GM12878 (cell line): Measurements from ENCODE around the gene PTPRU. TPM values are rescaled to one million over a fixed set of nuclear protein-coding genes. Genes with fewer than 3 reads are reported as not detected.

Source experiments
- ATAC-seq: fragments of 200-7000 bp; cut with Tn5 transposase; 3 replicates; pipeline ENCODE4 v1.9.1; 2020; ENCODE audit warnings: mild to moderate bottlenecking, moderate library complexity
- BruUV-seq: library from RNA; stranded (reverse); fragments of 400-500 nt; replicated peaks from 2 replicates; lab custom pipeline; 2021; lab: Mats Ljungman, UMichigan
- CTCF ChIA-PET: fragments of 300-600 bp; sonication (Branson Sonifier 250); formaldehyde crosslinking; extraction: SDS; loops from one replicate; lab custom pipeline; 2021; ENCODE audit warnings: inconsistent platforms; lab: Yijun Ruan, JAX
- POLR2A ChIA-PET: fragments of 350-600 bp; formaldehyde crosslinking; extraction: SDS; loops from one replicate; lab custom pipeline; 2021; ENCODE audit warnings: inconsistent platforms; lab: Charles Lee
- RAD21 ChIA-PET: fragments of 300-600 bp; sonication (Branson Sonifier 250); formaldehyde crosslinking; loops from one replicate; lab custom pipeline; 2023; ENCODE audit warnings: antibody characterized with exemption; ENCODE audit not compliant: unreplicated experiment; lab: Charles Lee
- SMC1A ChIA-PET: fragments of 300-600 bp; sonication (Branson Sonifier 250); formaldehyde crosslinking; loops from one replicate; lab custom pipeline; 2023; ENCODE audit not compliant: unreplicated experiment, uncharacterized antibody; lab: Charles Lee
- DNase-seq: peaks from one replicate; pipeline ENCODE4 v3.0.0-alpha.2; 2011; ENCODE audit warnings: low read depth, low spot score
- FAIRE-seq: peaks from 3 replicates; lab custom pipeline; 2011; peaks lifted over from hg19 to GRCh38; lab: Jason Lieb, UNC
- H2AFZ ChIP-seq: 2 replicates; pipeline ENCODE4 v1.6.0; 2011; ENCODE audit warnings: low read depth, low read length, control low read depth; ENCODE audit not compliant: control insufficient read depth
- H3K27ac ChIP-seq: 2 replicates; pipeline ENCODE4 v1.5.1; 2011; ENCODE audit warnings: control low read depth; ENCODE audit not compliant: control insufficient read depth, insufficient read depth
- H3K27me3 ChIP-seq, 2 experiments: replicated peaks in 1 of 2; 2 replicates each; pipeline versions ENCODE4 v1.6.0 to v1.6.1; 2011; ENCODE audit warnings: low read length in 1 of 2; ENCODE audit not compliant: control insufficient read depth in 2 of 2, insufficient read depth in 2 of 2
- H3K36me3 ChIP-seq, 2 experiments: 2 replicates each; pipeline ENCODE4 v1.5.1; 2011; ENCODE audit warnings: low read length in 1 of 2; ENCODE audit not compliant: control insufficient read depth in 2 of 2, insufficient read depth in 2 of 2
- H3K4me1 ChIP-seq: 2 replicates; pipeline ENCODE4 v1.6.1; 2011; ENCODE audit warnings: mild to moderate bottlenecking, low read length, moderate library complexity, mixed read lengths; ENCODE audit not compliant: control insufficient read depth, insufficient read depth
- H3K4me2 ChIP-seq: 2 replicates; pipeline ENCODE4 v1.6.0; 2011; ENCODE audit warnings: control low read depth; ENCODE audit not compliant: control insufficient read depth, insufficient read depth
- H3K4me3 ChIP-seq: fragments of 200-600 bp; sonication (generic); 2 replicates; pipeline ENCODE4 v1.5.1; 2016
- H3K79me2 ChIP-seq: 2 replicates; pipeline ENCODE4 v1.6.0; 2011; ENCODE audit warnings: low read length; ENCODE audit not compliant: control insufficient read depth, insufficient read depth
- H3K9ac ChIP-seq: 2 replicates; pipeline ENCODE4 v1.8.0; 2011; ENCODE audit warnings: low read length, control low read depth, mixed read lengths; ENCODE audit not compliant: control insufficient read depth, insufficient read depth
- H3K9me3 ChIP-seq: replicated peaks from 3 replicates; pipeline ENCODE4 v1.5.1; 2011; ENCODE audit warnings: mild to moderate bottlenecking, low read length; ENCODE audit not compliant: control insufficient read depth, insufficient read depth
- H4K20me1 ChIP-seq: 2 replicates; pipeline ENCODE4 v1.6.0; 2011; ENCODE audit not compliant: control insufficient read depth, insufficient read depth
- PBX3 ChIP-seq: IDR thresholded peaks from 2 replicates; pipeline ENCODE4 v1.6.1; 2011; ENCODE audit warnings: mild to moderate bottlenecking, low read depth, low read length, moderate library complexity; ENCODE audit not compliant: insufficient replicate concordance
- RAD21 ChIP-seq: IDR thresholded peaks from 2 replicates; pipeline ENCODE4 v1.6.1; 2011; ENCODE audit warnings: mild to moderate bottlenecking, low read depth, low read length, moderate library complexity; ENCODE audit not compliant: insufficient read depth
- SMC3 ChIP-seq: IDR thresholded peaks from 2 replicates; pipeline ENCODE4 v1.6.1; 2011; ENCODE audit warnings: low read length, improper control_type of control experiment, borderline replicate concordance
- TCF12 ChIP-seq: IDR thresholded peaks from 2 replicates; pipeline ENCODE4 v1.6.1; 2011; ENCODE audit warnings: low read depth, mild to moderate bottlenecking, low read length
- WGBS: methylation state at CpG from one replicate; pipeline ENCODE4 v1.1.6; 2016; ENCODE audit warnings: low lambda C conversion rate; ENCODE audit not compliant: insufficient replicate concordance, insufficient coverage; ENCODE audit errors: missing lambda C conversion rate; 5-methylcytosine and 5-hydroxymethylcytosine counted together
- in situ Hi-C: fragments of 300-500 bp; cut with MboI; formaldehyde crosslinking; loops from 9 replicates; pipeline ENCODE4 v1.14.3; 2018; ENCODE audit warnings: mixed read lengths
- intact Hi-C: fragments of 100-400 bp; cut with micrococcal nuclease; formaldehyde crosslinking; loops from one replicate; pipeline ENCODE4 v1.14.2; 2022; ENCODE audit not compliant: unreplicated experiment
- polyA plus RNA-seq, 11 experiments: library from polyadenylated mRNA; depleted of rRNA in 4 of 11; unstranded in 6 of 11; stranded (reverse) in 5 of 11; fragments of >200 nt; fragmentation: Nextera tagmentation in 4 of 11; fragmentation: Illumina TruSeq in 1 of 11; extraction: Ambion mirVana in 4 of 11; extraction: Trizol in 1 of 11; gene quantifications; 1 replicate in 1 of 11; 2 replicates in 10 of 11; pipeline versions ENCODE4 v1.2.1 to v1.2.3, GENCODE V29; 2011 to 2016; ENCODE audit warnings: inconsistent platforms in 2 of 11, missing spikeins in 2 of 11, low read depth in 1 of 11
- total RNA-seq, 4 experiments: library from RNA; depleted of rRNA in 3 of 4; stranded (reverse); fragments of >200 nt in 3 of 4; fragmentation: Illumina TruSeq in 1 of 4; extraction: Trizol in 1 of 4; gene quantifications; 2 replicates each; pipeline versions ENCODE4 v1.2.1 to v1.2.3, GENCODE V29; 2013 to 2021
- TF ChIP-seq, protein P1 (sequence below), 3 experiments: IDR thresholded peaks in 2 of 3; conservative IDR thresholded peaks in 1 of 3; 2 replicates each; pipeline ENCODE4 v1.5.1; 2011; ENCODE audit warnings: low read depth in 3 of 3, low read length in 3 of 3, mild to moderate bottlenecking in 3 of 3, control low read depth in 2 of 3, moderate library complexity in 2 of 3, inconsistent platforms in 1 of 3, mixed read lengths in 1 of 3; ENCODE audit not compliant: control insufficient read depth in 2 of 3, insufficient read depth in 1 of 3; ENCODE audit errors: extremely low read depth in 1 of 3
- TF ChIP-seq, protein P2 (sequence below): fragments of 150-350 bp; IDR thresholded peaks from 2 replicates; pipeline ENCODE4 v1.6.1; 2016; ENCODE audit warnings: low read depth, low read length
- TF ChIP-seq, protein P3 (sequence below): fragments of 450-650 bp; IDR thresholded peaks from 2 replicates; pipeline ENCODE4 v1.6.1; 2016; ENCODE audit warnings: mild to moderate bottlenecking

Gene PTPRU
- total and polyA plus RNA-seq, 10 of the 15 experiments (the other 5 are each of a cell fraction or from before 2014, with no cell fraction given): 0.04 to 2.5 (median 0.73) TPM

- Histone ChIP-seq H3K79me2 (no peaks in the 10 kb centered on the region), H3K36me3 (no peaks in the 10 kb centered on the region), H4K20me1 (no peaks in the 10 kb centered on the region), H3K4me2 (no peak overlapping the region), H2AFZ (no peak overlapping the region), H3K27ac (no peak overlapping the region), H3K9me3 (no peaks in the 10 kb centered on the region), H3K9ac (no peak overlapping the region), H3K4me1 (no peaks in the 10 kb centered on the region), H3K27me3 (peaks cover 0 to 2% of the 10 kb centered on the region in 2 experiments; a peak in 1 of 4 replicates), H3K4me3 (no peak overlapping the region)
- no peak for FAIRE-seq
- DNase-seq: no peak
- intact Hi-C loops (no loop called here), in situ Hi-C loops (loop anchor here (10.0 kb wide), 1 partner anchor 599 kb away; no protein-coding TSS in a partner anchor)
- CTCF ChIA-PET: interaction anchor here (0.5 to 0.6 kb wide), 2 partner anchors 362 to 1677 kb away, joined by 3 read pairs; no protein-coding TSS in a partner anchor
- SMC1A ChIA-PET: no interaction called here
- POLR2A ChIA-PET: no interaction called here
- TF ChIP-seq, protein P1, sequence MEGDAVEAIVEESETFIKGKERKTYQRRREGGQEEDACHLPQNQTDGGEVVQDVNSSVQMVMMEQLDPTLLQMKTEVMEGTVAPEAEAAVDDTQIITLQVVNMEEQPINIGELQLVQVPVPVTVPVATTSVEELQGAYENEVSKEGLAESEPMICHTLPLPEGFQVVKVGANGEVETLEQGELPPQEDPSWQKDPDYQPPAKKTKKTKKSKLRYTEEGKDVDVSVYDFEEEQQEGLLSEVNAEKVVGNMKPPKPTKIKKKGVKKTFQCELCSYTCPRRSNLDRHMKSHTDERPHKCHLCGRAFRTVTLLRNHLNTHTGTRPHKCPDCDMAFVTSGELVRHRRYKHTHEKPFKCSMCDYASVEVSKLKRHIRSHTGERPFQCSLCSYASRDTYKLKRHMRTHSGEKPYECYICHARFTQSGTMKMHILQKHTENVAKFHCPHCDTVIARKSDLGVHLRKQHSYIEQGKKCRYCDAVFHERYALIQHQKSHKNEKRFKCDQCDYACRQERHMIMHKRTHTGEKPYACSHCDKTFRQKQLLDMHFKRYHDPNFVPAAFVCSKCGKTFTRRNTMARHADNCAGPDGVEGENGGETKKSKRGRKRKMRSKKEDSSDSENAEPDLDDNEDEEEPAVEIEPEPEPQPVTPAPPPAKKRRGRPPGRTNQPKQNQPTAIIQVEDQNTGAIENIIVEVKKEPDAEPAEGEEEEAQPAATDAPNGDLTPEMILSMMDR (IDR thresholded peaks at IDR 0.05 in 2 of 3, conservative IDR thresholded peaks at IDR 0.05 in 1 of 3; ENCODE audit: control insufficient read depth in 2 of 3, extremely low read depth in 1 of 3, insufficient read depth in 1 of 3, low read depth in 3 of 3, low read length in 3 of 3): peak; percentile 31 to 48 (median 44); a peak in 3 of 6 replicates
- TF ChIP-seq TCF12 (no peak), RAD21 (peak; percentile 31; the same call in 1 of the 2 replicates), SMC3 (peak; percentile 21; the same call in 1 of the 2 replicates)
- no TSS peak for BruUV-seq
- peak; percentile 73 for ATAC-seq
- WGBS: 1% methylated on average over 5 of the region's 5 CpGs
- RAD21 ChIA-PET: no interaction called here
Measured at GRCh38 chr1:29245876-29246275, 9.6 kb downstream of the PTPRU start.

GRCh38 chr1:29247044-29247443, 10.7 kb downstream of the PTPRU start:
- CTCF ChIA-PET: interaction anchor here (0.8 kb wide), 1 partner anchor 1461 kb away, joined by 3 read pairs; no protein-coding TSS in a partner anchor
- SMC1A ChIA-PET: no interaction called here
- Histone ChIP-seq H3K27ac (no peak overlapping the region), H3K9me3 (no peaks in the 10 kb centered on the region), H4K20me1 (no peaks in the 10 kb centered on the region), H3K4me2 (no peak overlapping the region), H2AFZ (no peak overlapping the region), H3K4me3 (no peak overlapping the region), H3K36me3 (no peaks in the 10 kb centered on the region), H3K9ac (no peak overlapping the region), H3K79me2 (no peaks in the 10 kb centered on the region), H3K4me1 (no peaks in the 10 kb centered on the region), H3K27me3 (peaks cover 0 to 2% of the 10 kb centered on the region in 2 experiments; a peak in 2 of 4 replicates)
- DNase-seq (no peak), FAIRE-seq (no peak), ATAC-seq (no peak)
- in situ Hi-C loops (loop anchor here (10.0 kb wide), 1 partner anchor 598 kb away; no protein-coding TSS in a partner anchor), intact Hi-C loops (no loop called here)
- RAD21 ChIA-PET: no interaction called here
- POLR2A ChIA-PET: no interaction called here
- WGBS: 64% methylated on average over 3 of the region's 3 CpGs
- BruUV-seq: no TSS peak
- TF ChIP-seq, protein P2, sequence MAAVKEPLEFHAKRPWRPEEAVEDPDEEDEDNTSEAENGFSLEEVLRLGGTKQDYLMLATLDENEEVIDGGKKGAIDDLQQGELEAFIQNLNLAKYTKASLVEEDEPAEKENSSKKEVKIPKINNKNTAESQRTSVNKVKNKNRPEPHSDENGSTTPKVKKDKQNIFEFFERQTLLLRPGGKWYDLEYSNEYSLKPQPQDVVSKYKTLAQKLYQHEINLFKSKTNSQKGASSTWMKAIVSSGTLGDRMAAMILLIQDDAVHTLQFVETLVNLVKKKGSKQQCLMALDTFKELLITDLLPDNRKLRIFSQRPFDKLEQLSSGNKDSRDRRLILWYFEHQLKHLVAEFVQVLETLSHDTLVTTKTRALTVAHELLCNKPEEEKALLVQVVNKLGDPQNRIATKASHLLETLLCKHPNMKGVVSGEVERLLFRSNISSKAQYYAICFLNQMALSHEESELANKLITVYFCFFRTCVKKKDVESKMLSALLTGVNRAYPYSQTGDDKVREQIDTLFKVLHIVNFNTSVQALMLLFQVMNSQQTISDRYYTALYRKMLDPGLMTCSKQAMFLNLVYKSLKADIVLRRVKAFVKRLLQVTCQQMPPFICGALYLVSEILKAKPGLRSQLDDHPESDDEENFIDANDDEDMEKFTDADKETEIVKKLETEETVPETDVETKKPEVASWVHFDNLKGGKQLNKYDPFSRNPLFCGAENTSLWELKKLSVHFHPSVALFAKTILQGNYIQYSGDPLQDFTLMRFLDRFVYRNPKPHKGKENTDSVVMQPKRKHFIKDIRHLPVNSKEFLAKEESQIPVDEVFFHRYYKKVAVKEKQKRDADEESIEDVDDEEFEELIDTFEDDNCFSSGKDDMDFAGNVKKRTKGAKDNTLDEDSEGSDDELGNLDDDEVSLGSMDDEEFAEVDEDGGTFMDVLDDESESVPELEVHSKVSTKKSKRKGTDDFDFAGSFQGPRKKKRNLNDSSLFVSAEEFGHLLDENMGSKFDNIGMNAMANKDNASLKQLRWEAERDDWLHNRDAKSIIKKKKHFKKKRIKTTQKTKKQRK: no peak
- TF ChIP-seq PBX3: no peak
- TF ChIP-seq, protein P3, sequence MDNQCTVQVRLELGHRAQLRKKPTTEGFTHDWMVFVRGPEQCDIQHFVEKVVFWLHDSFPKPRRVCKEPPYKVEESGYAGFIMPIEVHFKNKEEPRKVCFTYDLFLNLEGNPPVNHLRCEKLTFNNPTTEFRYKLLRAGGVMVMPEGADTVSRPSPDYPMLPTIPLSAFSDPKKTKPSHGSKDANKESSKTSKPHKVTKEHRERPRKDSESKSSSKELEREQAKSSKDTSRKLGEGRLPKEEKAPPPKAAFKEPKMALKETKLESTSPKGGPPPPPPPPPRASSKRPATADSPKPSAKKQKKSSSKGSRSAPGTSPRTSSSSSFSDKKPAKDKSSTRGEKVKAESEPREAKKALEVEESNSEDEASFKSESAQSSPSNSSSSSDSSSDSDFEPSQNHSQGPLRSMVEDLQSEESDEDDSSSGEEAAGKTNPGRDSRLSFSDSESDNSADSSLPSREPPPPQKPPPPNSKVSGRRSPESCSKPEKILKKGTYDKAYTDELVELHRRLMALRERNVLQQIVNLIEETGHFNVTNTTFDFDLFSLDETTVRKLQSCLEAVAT: no peak
